ENCODE measurements around the gene ACTN4.
"Not testable (repeated sequence)": the region's sequence is repeated elsewhere in the genome, so short reads cannot be mapped to it uniquely, and the experiment has no call there.

The ACTN4 gene

GRCh38 chr19:38647368-38647965 lies at the start of gene ACTN4:
Gene ACTN4, plus strand, starts transcription at chr19:38647649. Its CDS starts 97 bp downstream, at chr19:38647746.
- peak; percentile 100 for DNase-seq

- DNase-seq: no peak
Observed at GRCh38 chr19:38599722-38600121, 47.7 kb upstream of the ACTN4 start.

GRCh38 chr19:38602856-38603255 lies 44.6 kb upstream of the ACTN4 start:
- DNase-seq: not testable (repeated sequence)

- DNase-seq: no peak
Observed at GRCh38 chr19:38606131-38606530, 41.3 kb upstream of the ACTN4 start.

GRCh38 chr19:38614289-38614688 lies 33.2 kb upstream of the ACTN4 start:
- DNase-seq: no peak

GRCh38 chr19:38615007-38615581 lies 32.4 kb upstream of the ACTN4 start:
- no peak for DNase-seq

- DNase-seq: peak; percentile 20
Observed at GRCh38 chr19:38616265-38616664, 31.2 kb upstream of the ACTN4 start.

- peak; percentile 26 for DNase-seq
Observed at GRCh38 chr19:38617283-38617763, 30.1 kb upstream of the ACTN4 start.

GRCh38 chr19:38617764-38618589 lies 29.5 kb upstream of the ACTN4 start, which contains the start of gene MAP4K1:
Gene MAP4K1, minus strand, starts transcription at chr19:38617953. Its CDS starts 58 bp downstream, at chr19:38617895.
- peak; percentile 68 for DNase-seq

GRCh38 chr19:38618590-38619360 lies 28.7 kb upstream of the ACTN4 start, which contains the start of gene EIF3K:
Gene EIF3K, plus strand, starts transcription at chr19:38619188. Its CDS starts 81 bp downstream, at chr19:38619269.
- peak; percentile 97 for DNase-seq

- no peak for DNase-seq
Observed at GRCh38 chr19:38619361-38620174, 27.9 kb upstream of the ACTN4 start.

- DNase-seq: no peak
Observed at GRCh38 chr19:38624822-38625221, 22.6 kb upstream of the ACTN4 start.

GRCh38 chr19:38626401-38626800 lies 21.0 kb upstream of the ACTN4 start:
- no peak for DNase-seq

- DNase-seq: no peak
Observed at GRCh38 chr19:38629568-38629967, 17.9 kb upstream of the ACTN4 start.

- DNase-seq: not testable (repeated sequence)
Observed at GRCh38 chr19:38631301-38631700, 16.1 kb upstream of the ACTN4 start.

- not testable (repeated sequence) for DNase-seq
Observed at GRCh38 chr19:38631811-38632475, 15.5 kb upstream of the ACTN4 start.

- no peak for DNase-seq
Observed at GRCh38 chr19:38632476-38633213, 14.8 kb upstream of the ACTN4 start.

GRCh38 chr19:38634757-38635482 lies 12.5 kb upstream of the ACTN4 start:
- peak; percentile 76 for DNase-seq

GRCh38 chr19:38635483-38636399 lies 11.7 kb upstream of the ACTN4 start:
- no peak for DNase-seq

All from activated naive CD4-positive, alpha-beta T cell treated with Interleukin-2 at 50 U/mL for 16 hours (primary cell).